B cell (primary cell): ENCODE data around the gene CFAP77.

ENCODE experiments used
- EZH2 ChIP-seq: IDR thresholded peaks from 2 replicates; pipeline ENCODE4 v1.6.1; 2012; ENCODE audit warnings: borderline replicate concordance, low read depth, mild to moderate bottlenecking, moderate library complexity, low read length; ENCODE audit not compliant: insufficient read depth, poor library complexity, severe bottlenecking
- TF ChIP-seq, protein P1 (sequence below): fragments of 200-600 bp; IDR thresholded peaks from one replicate; pipeline ENCODE4 v1.8.0; 2022; ENCODE audit warnings: antibody characterized with exemption, mild to moderate bottlenecking

DNA sequence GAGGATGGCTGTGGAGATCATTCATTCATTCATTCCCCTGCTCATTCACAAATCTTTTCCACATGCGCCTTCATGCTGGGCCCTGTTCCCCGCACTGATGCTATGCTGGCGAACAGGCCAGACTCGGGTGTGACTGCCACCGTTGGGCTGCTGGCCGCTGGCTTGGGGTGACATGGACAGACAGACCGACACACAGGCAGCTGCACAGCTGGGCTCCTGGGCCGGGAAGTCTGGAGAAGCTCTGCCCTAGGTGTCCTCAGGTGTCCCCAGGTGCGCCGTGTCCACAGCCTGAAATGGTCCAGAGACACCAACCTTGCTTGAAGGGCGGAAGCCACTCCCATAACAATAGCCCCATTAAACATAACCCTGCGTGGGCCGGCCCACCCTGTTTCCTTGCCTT, 137.4 kb downstream of the CFAP77 start:
- TF ChIP-seq, protein P1, sequence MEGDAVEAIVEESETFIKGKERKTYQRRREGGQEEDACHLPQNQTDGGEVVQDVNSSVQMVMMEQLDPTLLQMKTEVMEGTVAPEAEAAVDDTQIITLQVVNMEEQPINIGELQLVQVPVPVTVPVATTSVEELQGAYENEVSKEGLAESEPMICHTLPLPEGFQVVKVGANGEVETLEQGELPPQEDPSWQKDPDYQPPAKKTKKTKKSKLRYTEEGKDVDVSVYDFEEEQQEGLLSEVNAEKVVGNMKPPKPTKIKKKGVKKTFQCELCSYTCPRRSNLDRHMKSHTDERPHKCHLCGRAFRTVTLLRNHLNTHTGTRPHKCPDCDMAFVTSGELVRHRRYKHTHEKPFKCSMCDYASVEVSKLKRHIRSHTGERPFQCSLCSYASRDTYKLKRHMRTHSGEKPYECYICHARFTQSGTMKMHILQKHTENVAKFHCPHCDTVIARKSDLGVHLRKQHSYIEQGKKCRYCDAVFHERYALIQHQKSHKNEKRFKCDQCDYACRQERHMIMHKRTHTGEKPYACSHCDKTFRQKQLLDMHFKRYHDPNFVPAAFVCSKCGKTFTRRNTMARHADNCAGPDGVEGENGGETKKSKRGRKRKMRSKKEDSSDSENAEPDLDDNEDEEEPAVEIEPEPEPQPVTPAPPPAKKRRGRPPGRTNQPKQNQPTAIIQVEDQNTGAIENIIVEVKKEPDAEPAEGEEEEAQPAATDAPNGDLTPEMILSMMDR, result no peak
- no peak for TF ChIP-seq EZH2
